H1 (cell line): Measurements from ENCODE around the gene PIK3R1. TPM values are rescaled to one million over a fixed set of nuclear protein-coding genes. Genes with fewer than 3 reads are reported as not detected.

Source experiments
- JUN ChIP-seq: IDR thresholded peaks from 2 replicates; pipeline ENCODE4 v1.6.1; 2011; ENCODE audit warnings: low read depth, mild to moderate bottlenecking, improper control_type of control experiment, low read length
- SIX5 ChIP-seq: IDR thresholded peaks from 2 replicates; pipeline ENCODE4 v1.6.1; 2011; ENCODE audit warnings: mild to moderate bottlenecking, low read depth, low read length
- SUZ12 ChIP-seq: fragments of 200-600 bp; sonication (generic); IDR thresholded peaks from 2 replicates; pipeline ENCODE4 v1.6.1; 2012; ENCODE audit warnings: mild to moderate bottlenecking, inconsistent platforms, low read length, moderate library complexity, mixed read lengths
- TCF12 ChIP-seq: IDR thresholded peaks from 2 replicates; pipeline ENCODE4 v1.6.1; 2011; ENCODE audit warnings: low read depth, mild to moderate bottlenecking, low read length
- polyA plus RNA-seq, 7 experiments: library from polyadenylated mRNA; depleted of rRNA in 3 of 7; stranded (reverse) in 5 of 7; unstranded in 2 of 7; fragments of >200 nt in 5 of 7; fragments of 200-250 nt in 2 of 7; gene quantifications; 1 replicate in 5 of 7; 2 replicates in 1 of 7; 4 replicates in 1 of 7; pipeline versions ENCODE4 v1.2.1 to v1.2.3, GENCODE V29; 2011 to 2013; ENCODE audit warnings: missing spikeins in 2 of 7, mixed read lengths in 2 of 7
- total RNA-seq: library from RNA; stranded (reverse); fragmentation: NEBNext Ultra II Directional; extraction: Animal tissue kit (Norgen Biotek cat#: 25700); gene quantifications from 2 replicates; pipeline ENCODE4 v1.2.1, GENCODE V29; 2021
- TF ChIP-seq, protein P1 (sequence below): fragments of 300-600 bp; sonication (generic); IDR thresholded peaks from 2 replicates; pipeline ENCODE4 v1.7.1; 2012; ENCODE audit warnings: low read length, moderate library complexity, mild to moderate bottlenecking, inconsistent platforms; ENCODE audit not compliant: insufficient replicate concordance
- TF ChIP-seq, protein P2 (sequence below), 3 experiments: IDR thresholded peaks; 1 replicate in 2 of 3; 2 replicates in 1 of 3; pipeline versions ENCODE4 v1.5.1 to v1.6.1; 2011; ENCODE audit warnings: low read length in 3 of 3, mild to moderate bottlenecking in 3 of 3, inconsistent platforms in 2 of 3, low read depth in 1 of 3, moderate library complexity in 1 of 3; ENCODE audit not compliant: insufficient read depth in 1 of 3; ENCODE audit errors: control extremely low read depth in 1 of 3

Gene PIK3R1
- total and polyA plus RNA-seq, 2 of the 8 experiments (the other 6 are each of a cell fraction or from before 2014, with no cell fraction given), result 2.3 to 13.7 TPM

DNA sequence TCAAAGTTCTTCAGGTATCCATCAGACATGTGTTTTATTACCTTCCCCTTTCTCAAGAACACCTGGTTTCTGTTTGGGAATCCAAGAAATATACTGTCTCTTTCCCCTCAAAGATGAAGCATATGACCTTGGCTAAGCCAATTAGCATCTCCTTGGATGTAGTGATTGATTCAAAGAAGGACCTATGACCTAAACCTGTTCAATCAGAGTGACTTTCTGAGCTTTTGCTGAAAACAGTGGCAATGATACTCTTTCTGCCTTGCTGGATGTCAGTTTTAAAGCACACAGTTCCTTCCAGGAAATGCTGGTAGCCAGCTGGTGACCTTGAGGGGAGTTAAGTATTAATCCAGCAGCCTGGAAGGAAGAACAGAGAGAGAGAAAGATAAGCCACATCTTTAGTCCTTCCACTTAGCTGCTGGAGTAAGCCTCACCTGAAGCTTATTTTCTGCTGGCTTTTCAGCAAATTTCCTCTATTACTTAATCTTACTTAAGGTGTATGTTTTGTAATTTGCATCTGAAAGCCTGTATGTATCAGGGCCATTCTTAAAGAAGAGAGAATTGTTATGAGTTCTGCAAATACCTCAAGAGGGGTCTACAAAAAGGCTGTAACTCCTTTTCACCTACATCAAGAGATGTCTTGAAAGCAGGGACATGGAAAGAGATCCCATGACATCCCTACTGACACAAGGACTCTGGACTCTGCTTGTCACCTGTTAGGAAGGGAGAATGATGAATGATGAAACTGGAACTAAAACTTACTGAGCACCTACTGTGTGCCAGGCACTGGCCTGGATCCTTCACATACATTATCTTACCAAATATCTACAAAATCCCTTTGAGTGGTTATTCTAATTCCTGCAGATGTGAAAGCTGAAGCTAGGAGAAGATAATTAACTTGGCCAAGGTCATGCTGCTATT is 35.2 kb upstream of the PIK3R1 start (continued):
- TF ChIP-seq, protein P1, sequence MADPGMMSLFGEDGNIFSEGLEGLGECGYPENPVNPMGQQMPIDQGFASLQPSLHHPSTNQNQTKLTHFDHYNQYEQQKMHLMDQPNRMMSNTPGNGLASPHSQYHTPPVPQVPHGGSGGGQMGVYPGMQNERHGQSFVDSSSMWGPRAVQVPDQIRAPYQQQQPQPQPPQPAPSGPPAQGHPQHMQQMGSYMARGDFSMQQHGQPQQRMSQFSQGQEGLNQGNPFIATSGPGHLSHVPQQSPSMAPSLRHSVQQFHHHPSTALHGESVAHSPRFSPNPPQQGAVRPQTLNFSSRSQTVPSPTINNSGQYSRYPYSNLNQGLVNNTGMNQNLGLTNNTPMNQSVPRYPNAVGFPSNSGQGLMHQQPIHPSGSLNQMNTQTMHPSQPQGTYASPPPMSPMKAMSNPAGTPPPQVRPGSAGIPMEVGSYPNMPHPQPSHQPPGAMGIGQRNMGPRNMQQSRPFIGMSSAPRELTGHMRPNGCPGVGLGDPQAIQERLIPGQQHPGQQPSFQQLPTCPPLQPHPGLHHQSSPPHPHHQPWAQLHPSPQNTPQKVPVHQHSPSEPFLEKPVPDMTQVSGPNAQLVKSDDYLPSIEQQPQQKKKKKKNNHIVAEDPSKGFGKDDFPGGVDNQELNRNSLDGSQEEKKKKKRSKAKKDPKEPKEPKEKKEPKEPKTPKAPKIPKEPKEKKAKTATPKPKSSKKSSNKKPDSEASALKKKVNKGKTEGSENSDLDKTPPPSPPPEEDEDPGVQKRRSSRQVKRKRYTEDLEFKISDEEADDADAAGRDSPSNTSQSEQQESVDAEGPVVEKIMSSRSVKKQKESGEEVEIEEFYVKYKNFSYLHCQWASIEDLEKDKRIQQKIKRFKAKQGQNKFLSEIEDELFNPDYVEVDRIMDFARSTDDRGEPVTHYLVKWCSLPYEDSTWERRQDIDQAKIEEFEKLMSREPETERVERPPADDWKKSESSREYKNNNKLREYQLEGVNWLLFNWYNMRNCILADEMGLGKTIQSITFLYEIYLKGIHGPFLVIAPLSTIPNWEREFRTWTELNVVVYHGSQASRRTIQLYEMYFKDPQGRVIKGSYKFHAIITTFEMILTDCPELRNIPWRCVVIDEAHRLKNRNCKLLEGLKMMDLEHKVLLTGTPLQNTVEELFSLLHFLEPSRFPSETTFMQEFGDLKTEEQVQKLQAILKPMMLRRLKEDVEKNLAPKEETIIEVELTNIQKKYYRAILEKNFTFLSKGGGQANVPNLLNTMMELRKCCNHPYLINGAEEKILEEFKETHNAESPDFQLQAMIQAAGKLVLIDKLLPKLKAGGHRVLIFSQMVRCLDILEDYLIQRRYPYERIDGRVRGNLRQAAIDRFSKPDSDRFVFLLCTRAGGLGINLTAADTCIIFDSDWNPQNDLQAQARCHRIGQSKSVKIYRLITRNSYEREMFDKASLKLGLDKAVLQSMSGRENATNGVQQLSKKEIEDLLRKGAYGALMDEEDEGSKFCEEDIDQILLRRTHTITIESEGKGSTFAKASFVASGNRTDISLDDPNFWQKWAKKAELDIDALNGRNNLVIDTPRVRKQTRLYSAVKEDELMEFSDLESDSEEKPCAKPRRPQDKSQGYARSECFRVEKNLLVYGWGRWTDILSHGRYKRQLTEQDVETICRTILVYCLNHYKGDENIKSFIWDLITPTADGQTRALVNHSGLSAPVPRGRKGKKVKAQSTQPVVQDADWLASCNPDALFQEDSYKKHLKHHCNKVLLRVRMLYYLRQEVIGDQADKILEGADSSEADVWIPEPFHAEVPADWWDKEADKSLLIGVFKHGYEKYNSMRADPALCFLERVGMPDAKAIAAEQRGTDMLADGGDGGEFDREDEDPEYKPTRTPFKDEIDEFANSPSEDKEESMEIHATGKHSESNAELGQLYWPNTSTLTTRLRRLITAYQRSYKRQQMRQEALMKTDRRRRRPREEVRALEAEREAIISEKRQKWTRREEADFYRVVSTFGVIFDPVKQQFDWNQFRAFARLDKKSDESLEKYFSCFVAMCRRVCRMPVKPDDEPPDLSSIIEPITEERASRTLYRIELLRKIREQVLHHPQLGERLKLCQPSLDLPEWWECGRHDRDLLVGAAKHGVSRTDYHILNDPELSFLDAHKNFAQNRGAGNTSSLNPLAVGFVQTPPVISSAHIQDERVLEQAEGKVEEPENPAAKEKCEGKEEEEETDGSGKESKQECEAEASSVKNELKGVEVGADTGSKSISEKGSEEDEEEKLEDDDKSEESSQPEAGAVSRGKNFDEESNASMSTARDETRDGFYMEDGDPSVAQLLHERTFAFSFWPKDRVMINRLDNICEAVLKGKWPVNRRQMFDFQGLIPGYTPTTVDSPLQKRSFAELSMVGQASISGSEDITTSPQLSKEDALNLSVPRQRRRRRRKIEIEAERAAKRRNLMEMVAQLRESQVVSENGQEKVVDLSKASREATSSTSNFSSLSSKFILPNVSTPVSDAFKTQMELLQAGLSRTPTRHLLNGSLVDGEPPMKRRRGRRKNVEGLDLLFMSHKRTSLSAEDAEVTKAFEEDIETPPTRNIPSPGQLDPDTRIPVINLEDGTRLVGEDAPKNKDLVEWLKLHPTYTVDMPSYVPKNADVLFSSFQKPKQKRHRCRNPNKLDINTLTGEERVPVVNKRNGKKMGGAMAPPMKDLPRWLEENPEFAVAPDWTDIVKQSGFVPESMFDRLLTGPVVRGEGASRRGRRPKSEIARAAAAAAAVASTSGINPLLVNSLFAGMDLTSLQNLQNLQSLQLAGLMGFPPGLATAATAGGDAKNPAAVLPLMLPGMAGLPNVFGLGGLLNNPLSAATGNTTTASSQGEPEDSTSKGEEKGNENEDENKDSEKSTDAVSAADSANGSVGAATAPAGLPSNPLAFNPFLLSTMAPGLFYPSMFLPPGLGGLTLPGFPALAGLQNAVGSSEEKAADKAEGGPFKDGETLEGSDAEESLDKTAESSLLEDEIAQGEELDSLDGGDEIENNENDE, result no peak
- TF ChIP-seq JUN (no peak), SIX5 (no peak), TCF12 (no peak), SUZ12 (no peak)
- TF ChIP-seq, protein P2, sequence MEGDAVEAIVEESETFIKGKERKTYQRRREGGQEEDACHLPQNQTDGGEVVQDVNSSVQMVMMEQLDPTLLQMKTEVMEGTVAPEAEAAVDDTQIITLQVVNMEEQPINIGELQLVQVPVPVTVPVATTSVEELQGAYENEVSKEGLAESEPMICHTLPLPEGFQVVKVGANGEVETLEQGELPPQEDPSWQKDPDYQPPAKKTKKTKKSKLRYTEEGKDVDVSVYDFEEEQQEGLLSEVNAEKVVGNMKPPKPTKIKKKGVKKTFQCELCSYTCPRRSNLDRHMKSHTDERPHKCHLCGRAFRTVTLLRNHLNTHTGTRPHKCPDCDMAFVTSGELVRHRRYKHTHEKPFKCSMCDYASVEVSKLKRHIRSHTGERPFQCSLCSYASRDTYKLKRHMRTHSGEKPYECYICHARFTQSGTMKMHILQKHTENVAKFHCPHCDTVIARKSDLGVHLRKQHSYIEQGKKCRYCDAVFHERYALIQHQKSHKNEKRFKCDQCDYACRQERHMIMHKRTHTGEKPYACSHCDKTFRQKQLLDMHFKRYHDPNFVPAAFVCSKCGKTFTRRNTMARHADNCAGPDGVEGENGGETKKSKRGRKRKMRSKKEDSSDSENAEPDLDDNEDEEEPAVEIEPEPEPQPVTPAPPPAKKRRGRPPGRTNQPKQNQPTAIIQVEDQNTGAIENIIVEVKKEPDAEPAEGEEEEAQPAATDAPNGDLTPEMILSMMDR (IDR thresholded peaks at IDR 0.05; ENCODE audit: control extremely low read depth in 1 of 3, insufficient read depth in 1 of 3, low read depth in 1 of 3, low read length in 3 of 3), result no peak
